Astrocyte of the cerebellum (primary cell): ENCODE results near the gene ASPG.

Source experiments
- DNase-seq: peaks from one replicate; pipeline ENCODE4 v3.0.0-alpha.2; 2011; ENCODE audit warnings: low read depth
- H3K4me3 ChIP-seq: 2 replicates; pipeline ENCODE4 v1.5.1; 2011; ENCODE audit warnings: mild to moderate bottlenecking, low read depth, low read length, moderate library complexity
- in situ Hi-C: cut with HindIII; loops from 2 replicates; pipeline ENCODE4 v1.10.0; 2017; ENCODE audit warnings: low sequenced_read_pairs
- TF ChIP-seq, protein P1 (sequence below): IDR thresholded peaks from 2 replicates; pipeline ENCODE4 v1.5.1; 2012; ENCODE audit warnings: low read length, low read depth, moderate library complexity, mild to moderate bottlenecking; ENCODE audit errors: missing control alignments

Gene ASPG

DNA sequence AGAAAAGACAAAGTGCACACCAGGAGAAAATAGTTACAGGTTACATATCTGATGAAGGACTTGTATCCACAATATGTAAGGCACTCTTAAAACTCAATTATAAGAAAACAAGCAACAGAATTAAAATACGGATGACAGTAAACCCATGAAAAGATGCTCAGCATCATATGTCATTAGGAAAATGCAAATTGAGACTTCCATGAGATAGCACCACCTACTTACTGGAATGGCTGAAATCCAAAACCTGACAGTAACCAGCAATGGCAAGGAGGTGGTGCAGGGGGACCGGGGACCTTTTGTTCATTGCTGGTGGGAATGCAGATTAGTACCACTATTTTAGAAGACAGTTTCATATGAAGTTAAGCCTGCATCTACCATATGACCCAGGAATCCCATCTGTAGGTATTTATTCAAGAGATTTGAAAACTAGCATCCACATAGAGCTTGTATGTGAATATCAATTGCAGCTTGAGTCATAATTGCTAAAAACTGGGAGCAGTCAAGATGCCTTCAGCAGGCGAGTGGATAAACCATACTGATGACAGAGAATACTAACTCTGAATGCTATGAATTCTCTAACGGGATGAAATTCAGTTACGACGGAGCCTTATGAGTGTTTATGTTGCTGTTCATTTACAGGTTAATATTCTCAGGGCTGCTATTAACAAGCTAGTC lies 43.9 kb upstream of the ASPG start:
- TF ChIP-seq, protein P1, sequence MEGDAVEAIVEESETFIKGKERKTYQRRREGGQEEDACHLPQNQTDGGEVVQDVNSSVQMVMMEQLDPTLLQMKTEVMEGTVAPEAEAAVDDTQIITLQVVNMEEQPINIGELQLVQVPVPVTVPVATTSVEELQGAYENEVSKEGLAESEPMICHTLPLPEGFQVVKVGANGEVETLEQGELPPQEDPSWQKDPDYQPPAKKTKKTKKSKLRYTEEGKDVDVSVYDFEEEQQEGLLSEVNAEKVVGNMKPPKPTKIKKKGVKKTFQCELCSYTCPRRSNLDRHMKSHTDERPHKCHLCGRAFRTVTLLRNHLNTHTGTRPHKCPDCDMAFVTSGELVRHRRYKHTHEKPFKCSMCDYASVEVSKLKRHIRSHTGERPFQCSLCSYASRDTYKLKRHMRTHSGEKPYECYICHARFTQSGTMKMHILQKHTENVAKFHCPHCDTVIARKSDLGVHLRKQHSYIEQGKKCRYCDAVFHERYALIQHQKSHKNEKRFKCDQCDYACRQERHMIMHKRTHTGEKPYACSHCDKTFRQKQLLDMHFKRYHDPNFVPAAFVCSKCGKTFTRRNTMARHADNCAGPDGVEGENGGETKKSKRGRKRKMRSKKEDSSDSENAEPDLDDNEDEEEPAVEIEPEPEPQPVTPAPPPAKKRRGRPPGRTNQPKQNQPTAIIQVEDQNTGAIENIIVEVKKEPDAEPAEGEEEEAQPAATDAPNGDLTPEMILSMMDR: no peak
- DNase-seq: no peak
- in situ Hi-C loops: no loop called here
- no peak overlapping the region for H3K4me3 ChIP-seq

DNA sequence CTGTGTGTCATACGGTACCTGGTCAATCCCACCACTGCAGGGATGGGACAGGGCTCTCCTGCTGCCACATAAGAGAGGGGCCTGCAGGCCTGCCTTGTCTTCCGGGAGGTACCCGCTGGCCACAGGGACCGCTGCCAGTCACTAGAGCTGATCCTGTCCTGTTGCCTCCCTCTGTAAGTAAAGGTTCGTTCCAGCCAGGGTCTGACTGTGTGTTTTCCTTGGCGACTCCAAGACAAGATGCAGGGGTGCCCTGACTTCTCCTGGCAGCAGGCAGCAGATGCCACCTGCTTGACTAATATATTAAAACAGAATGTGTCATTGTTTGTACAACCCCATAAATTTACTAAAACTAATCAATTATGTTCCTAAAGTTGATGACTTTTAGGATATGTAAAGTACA lies 41.5 kb upstream of the ASPG start:
- TF ChIP-seq, protein P1: no peak
- in situ Hi-C loops: no loop called here
- no peak for DNase-seq
- H3K4me3 ChIP-seq: no peak overlapping the region

GRCh38 chr14:104047761-104048160 lies 37.7 kb upstream of the ASPG start:
- no peak overlapping the region for H3K4me3 ChIP-seq
- TF ChIP-seq, protein P1: no peak
- in situ Hi-C loops: no loop called here
- DNase-seq: no peak

DNA sequence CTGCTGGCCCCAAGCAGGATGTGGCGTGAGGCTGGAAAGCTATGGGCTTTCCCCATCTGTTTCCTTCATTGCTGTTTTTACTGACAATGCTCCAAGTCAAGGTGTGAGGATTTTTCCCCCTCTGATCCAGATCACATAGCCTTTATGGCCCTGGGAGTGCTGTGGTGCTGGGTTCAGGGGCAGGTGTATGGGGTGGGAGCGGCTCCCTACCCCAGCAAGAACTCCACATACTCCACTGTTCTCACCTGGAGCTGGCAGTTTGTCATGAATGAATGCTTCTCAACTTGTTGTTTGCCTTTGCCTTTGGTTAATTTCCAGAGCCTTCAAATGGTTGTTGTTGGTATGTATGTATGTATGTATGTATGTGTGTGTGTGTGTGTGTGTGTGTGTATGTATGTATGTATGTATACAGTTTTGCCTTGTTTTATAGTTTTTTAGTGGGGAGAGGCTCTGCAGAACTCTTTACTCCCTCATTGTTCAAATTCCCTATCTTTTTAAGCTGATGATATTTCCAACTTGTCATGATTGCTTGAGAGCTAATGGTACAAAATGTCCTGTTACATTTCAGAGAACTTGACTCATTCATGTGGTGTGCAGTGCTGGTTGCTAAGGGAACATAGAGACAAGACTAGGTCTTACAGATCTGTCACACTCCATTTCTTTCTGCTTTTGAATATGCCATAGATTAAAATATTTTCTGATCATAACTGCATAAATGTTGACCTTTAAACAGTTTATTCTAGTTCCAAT lies 36.6 kb upstream of the ASPG start:
- TF ChIP-seq, protein P1: no peak
- H3K4me3 ChIP-seq: no peak overlapping the region
- no peak for DNase-seq
- in situ Hi-C loops: no loop called here

DNA sequence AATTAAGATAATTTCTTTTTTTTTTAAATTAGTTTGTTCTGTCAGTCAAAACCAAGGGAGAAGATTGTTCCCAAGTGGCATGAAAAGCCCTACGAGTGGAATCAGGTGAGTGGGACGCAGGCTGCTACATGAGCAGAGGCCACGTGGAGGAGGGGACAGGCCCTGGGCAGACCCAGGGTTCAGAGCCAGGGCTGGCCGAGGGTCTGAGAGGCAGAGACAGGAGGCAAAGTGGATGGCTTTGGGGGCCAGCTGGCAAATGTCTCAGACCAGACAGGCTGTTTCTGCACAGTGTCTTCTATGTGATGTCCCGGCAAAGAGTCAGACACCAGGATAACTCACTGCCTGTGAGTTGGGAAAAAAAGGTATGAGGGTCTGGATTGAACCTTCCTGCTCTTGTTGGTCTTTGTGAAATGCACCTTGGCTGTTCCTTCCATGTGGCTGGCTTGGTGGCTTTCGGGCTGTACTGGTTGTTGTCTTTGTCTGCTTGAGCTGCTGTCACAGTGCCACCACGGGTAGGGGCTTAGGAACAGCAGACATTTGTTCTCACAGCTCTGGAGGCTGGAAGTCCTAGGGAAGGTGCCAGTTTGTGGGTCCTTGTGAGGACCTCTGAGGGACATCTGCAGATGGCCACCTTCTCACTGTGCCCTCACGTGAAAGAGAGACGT lies 35.8 kb upstream of the ASPG start:
- in situ Hi-C loops: no loop called here
- TF ChIP-seq, protein P1: no peak
- no peak overlapping the region for H3K4me3 ChIP-seq
- DNase-seq: no peak

GRCh38 chr14:104051092-104051813 lies 34.2 kb upstream of the ASPG start:
- H3K4me3 ChIP-seq: no peak overlapping the region
- in situ Hi-C loops: no loop called here
- no peak for DNase-seq
- TF ChIP-seq, protein P1: no peak
